Thoracic aorta endothelial cell (primary cell): ENCODE data around the gene FANCC. TPM values are rescaled to one million over a fixed set of nuclear protein-coding genes. Genes with fewer than 3 reads are reported as not detected.

Experiments used
- small RNA-seq: library from RNA; depleted of rRNA; stranded (forward); fragments of <200 nt; gene quantifications from one replicate; pipeline ENCODE3, GENCODE V24; 2012
- total RNA-seq: library from RNA; depleted of rRNA; stranded (reverse); fragments of >200 nt; gene quantifications from 2 replicates; pipeline ENCODE4 v1.2.3, GENCODE V29; 2012

The FANCC gene, protein sequence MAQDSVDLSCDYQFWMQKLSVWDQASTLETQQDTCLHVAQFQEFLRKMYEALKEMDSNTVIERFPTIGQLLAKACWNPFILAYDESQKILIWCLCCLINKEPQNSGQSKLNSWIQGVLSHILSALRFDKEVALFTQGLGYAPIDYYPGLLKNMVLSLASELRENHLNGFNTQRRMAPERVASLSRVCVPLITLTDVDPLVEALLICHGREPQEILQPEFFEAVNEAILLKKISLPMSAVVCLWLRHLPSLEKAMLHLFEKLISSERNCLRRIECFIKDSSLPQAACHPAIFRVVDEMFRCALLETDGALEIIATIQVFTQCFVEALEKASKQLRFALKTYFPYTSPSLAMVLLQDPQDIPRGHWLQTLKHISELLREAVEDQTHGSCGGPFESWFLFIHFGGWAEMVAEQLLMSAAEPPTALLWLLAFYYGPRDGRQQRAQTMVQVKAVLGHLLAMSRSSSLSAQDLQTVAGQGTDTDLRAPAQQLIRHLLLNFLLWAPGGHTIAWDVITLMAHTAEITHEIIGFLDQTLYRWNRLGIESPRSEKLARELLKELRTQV
- 12.1 and 13.1 TPM in 2 replicates for total RNA-seq

DNA sequence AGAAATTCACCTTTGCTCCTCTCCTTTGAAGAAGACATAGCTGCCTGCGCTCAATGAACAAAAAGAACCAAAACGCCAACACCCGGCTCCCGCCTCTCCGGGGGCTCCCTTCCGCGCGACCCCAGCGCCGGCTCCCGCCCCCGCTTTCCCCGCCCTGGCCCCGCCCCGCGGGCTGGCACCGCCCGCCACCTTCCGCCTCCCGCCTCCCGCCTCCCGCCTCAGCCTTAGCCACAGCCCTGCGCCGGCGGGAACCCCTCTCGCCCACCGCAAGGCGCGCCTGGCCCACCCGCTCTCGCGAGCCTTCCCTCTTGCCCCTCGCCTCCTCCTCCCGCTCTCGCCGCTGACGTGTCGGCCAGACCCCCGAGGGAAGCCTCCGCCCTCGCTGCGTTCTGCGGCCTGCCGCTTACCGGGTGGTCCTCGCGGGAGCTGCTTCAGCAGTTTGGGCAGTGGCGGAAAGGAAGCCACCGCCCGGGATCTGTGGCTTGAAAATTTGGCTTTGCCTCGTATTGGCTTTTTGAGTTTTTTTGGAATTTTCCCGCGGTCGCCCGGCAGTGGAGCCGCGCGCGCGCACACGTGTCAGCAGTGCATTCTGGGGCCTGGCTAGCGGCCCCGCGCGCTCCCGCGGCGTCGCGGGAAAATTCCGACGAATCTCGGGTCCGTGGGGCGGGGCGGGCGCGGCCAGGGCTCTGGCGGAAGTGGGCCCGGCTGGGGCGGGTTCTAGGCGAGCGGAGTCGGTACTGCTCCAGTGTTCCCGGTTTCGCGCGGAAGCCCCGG, at the start of gene FANCC:
Gene FANCC (minus strand): TSS at position 591 of the 774 bp plus-strand sequence. CDS start 68,418 bp downstream, outside the sequence.

Small RNA genes within 50 kb of the gene (small RNA-seq; reads per million reads assigned to genes)
- 1,973 reads per million, percentile 100 among the genes with 10 or more reads in this experiment for gene MIR23B
- gene MIR27B: 1,762 reads per million, percentile 100 among the genes with 10 or more reads in this experiment
- gene MIR3074: not detected
- gene MIR6081: not detected
- 4.9 reads per million, percentile 80 among the genes with 10 or more reads in this experiment for gene RNA5SP288

Other genes with a start within 250 kb of the FANCC start
- gene PTCH1, start 199.3 kb upstream of the FANCC start, total RNA-seq: 3.7 and 9.4 TPM in 2 replicates